HepG2 (cell line): ENCODE data around the gene CABLES2. TPM values are rescaled to one million over a fixed set of nuclear protein-coding genes. Genes with fewer than 3 reads are reported as not detected.

Experiments
- ATAC-seq: fragments of 200-7000 bp; cut with Tn5 transposase; 3 replicates; pipeline ENCODE4 v1.9.1; 2020; ENCODE audit warnings: mild to moderate bottlenecking, moderate library complexity
- BruUV-seq: library from RNA; stranded (reverse); fragments of 400-500 nt; replicated peaks from 2 replicates; lab custom pipeline; 2021; lab: Mats Ljungman, UMichigan
- CTCF ChIA-PET: fragments of 300-600 bp; formaldehyde crosslinking; extraction: SDS; loops from one replicate; lab custom pipeline; 2021; ENCODE audit warnings: low total read pairs, inconsistent platforms, low intra/inter-chr PET ratio; lab: Yijun Ruan, JAX
- POLR2A ChIA-PET: fragments of 350-600 bp; sonication (Branson Sonifier 250); formaldehyde crosslinking; loops from one replicate; lab custom pipeline; 2020; ENCODE audit warnings: antibody characterized with exemption, inconsistent platforms; lab: Yijun Ruan, JAX
- DNase-seq: peaks from one replicate; pipeline ENCODE4 v3.0.0-alpha.2; 2015; ENCODE audit warnings: low spot score
- FAIRE-seq: peaks from 3 replicates; lab custom pipeline; 2011; peaks lifted over from hg19 to GRCh38; lab: Jason Lieb, UNC
- H2AFZ ChIP-seq: one replicate; pipeline ENCODE4 v1.6.1; 2011; ENCODE audit warnings: low read length, inconsistent platforms
- H3K27ac ChIP-seq: fragments of 300-600 bp; 3 replicates; pipeline ENCODE4 v1.8.0; 2011; ENCODE audit warnings: mixed run types, mild to moderate bottlenecking, mixed read lengths, low read length, inconsistent platforms; ENCODE audit not compliant: insufficient read depth; ENCODE audit errors: extremely low read length
- H3K27me3 ChIP-seq, 2 experiments: fragments of 200-600 bp in 1 of 2; 2 replicates in 1 of 2; 3 replicates in 1 of 2; pipeline versions ENCODE4 v1.6.0 to v1.8.0; 2011; ENCODE audit warnings: low read length in 2 of 2, mild to moderate bottlenecking in 2 of 2, moderate library complexity in 2 of 2, inconsistent platforms in 1 of 2; ENCODE audit not compliant: insufficient read depth in 2 of 2, control insufficient read depth in 1 of 2
- H3K36me3 ChIP-seq, 2 experiments: fragments of 200-600 bp in 1 of 2; replicated peaks in 1 of 2; 2 replicates in 1 of 2; 3 replicates in 1 of 2; pipeline versions ENCODE4 v1.5.1 to v1.8.0; 2011; ENCODE audit warnings: low read length in 2 of 2, inconsistent platforms in 1 of 2; ENCODE audit not compliant: insufficient read depth in 2 of 2, control insufficient read depth in 1 of 2
- H3K4me1 ChIP-seq: 2 replicates; pipeline ENCODE4 v1.5.1; 2012; ENCODE audit warnings: low read length, inconsistent platforms; ENCODE audit not compliant: insufficient read depth
- H3K4me2 ChIP-seq: 2 replicates; pipeline ENCODE4 v1.6.0; 2011; ENCODE audit warnings: low read depth, low read length, inconsistent platforms
- H3K4me3 ChIP-seq, 3 experiments: fragments of 200-600 bp in 1 of 3; sonication (generic), shearing (Covaris generic) in 1 of 3; replicated peaks in 1 of 3; 2 replicates each; pipeline ENCODE4 v1.5.1; 2011 to 2016; ENCODE audit warnings: low read length in 3 of 3, inconsistent platforms in 2 of 3, low read depth in 2 of 3, mild to moderate bottlenecking in 2 of 3, control low read depth in 1 of 3, mixed read lengths in 1 of 3; ENCODE audit not compliant: insufficient read depth in 1 of 3
- H3K79me2 ChIP-seq: one replicate; pipeline ENCODE4 v1.6.1; 2011; ENCODE audit warnings: low read length, inconsistent platforms; ENCODE audit not compliant: insufficient read depth
- H3K9ac ChIP-seq: 2 replicates; pipeline ENCODE4 v1.6.0; 2011; ENCODE audit warnings: mild to moderate bottlenecking, low read depth, low read length, inconsistent platforms; ENCODE audit not compliant: insufficient read depth
- H3K9me3 ChIP-seq: 2 replicates; pipeline ENCODE4 v1.5.1; 2012; ENCODE audit warnings: mild to moderate bottlenecking, low read length
- H4K20me1 ChIP-seq: 2 replicates; pipeline ENCODE4 v1.6.0; 2011; ENCODE audit warnings: inconsistent platforms, mild to moderate bottlenecking, low read length, moderate library complexity; ENCODE audit not compliant: insufficient read depth
- DNMT1 ChIP-seq: sonication (generic); formaldehyde crosslinking; IDR thresholded peaks from 2 replicates; pipeline ENCODE4 v1.5.1; 2020; ENCODE audit warnings: mild to moderate bottlenecking, missing genetic modification reagents
- GATA4 ChIP-seq: sonication (generic); IDR thresholded peaks from 2 replicates; pipeline ENCODE4 v1.6.1; 2016; ENCODE audit warnings: antibody characterized with exemption, low read depth, borderline replicate concordance
- KAT7 ChIP-seq: IDR thresholded peaks from 2 replicates; pipeline ENCODE4 v1.6.1; 2018; ENCODE audit warnings: borderline replicate concordance, missing compliant biosample characterization
- KDM5A ChIP-seq: fragments of 200-600 bp; sonication (generic); IDR thresholded peaks from 2 replicates; pipeline ENCODE4 v1.7.0; 2018; ENCODE audit warnings: antibody characterized with exemption, mild to moderate bottlenecking, low read length, borderline replicate concordance
- MIXL1 ChIP-seq: IDR thresholded peaks from 2 replicates; pipeline ENCODE4 v1.6.1; 2016
- NRL ChIP-seq: sonication (generic); formaldehyde crosslinking; IDR thresholded peaks from 2 replicates; pipeline ENCODE4 v1.5.0; 2020; ENCODE audit warnings: missing genetic modification reagents, mild to moderate bottlenecking, moderate library complexity, borderline replicate concordance
- PHF5A ChIP-seq: IDR thresholded peaks from one replicate; pipeline ENCODE4 v1.6.1; 2018; ENCODE audit warnings: low read depth, missing genetic modification reagents; ENCODE audit not compliant: unreplicated experiment
- PITX1 ChIP-seq: sonication (generic); formaldehyde crosslinking; IDR thresholded peaks from 2 replicates; pipeline ENCODE4 v1.5.1; 2020; ENCODE audit warnings: mild to moderate bottlenecking, missing genetic modification reagents
- RARG ChIP-seq: sonication (generic); formaldehyde crosslinking; IDR thresholded peaks from 2 replicates; pipeline ENCODE4 v1.4.0; 2020; ENCODE audit warnings: low read depth, mild to moderate bottlenecking, missing genetic modification reagents
- SMARCC2 ChIP-seq: fragments of 450-650 bp; IDR thresholded peaks from 2 replicates; pipeline ENCODE4 v1.6.1; 2017; ENCODE audit warnings: antibody characterized with exemption, mild to moderate bottlenecking
- SMYD3 ChIP-seq: sonication (generic); formaldehyde crosslinking; IDR thresholded peaks from 2 replicates; pipeline ENCODE4 v1.8.1; 2023; ENCODE audit warnings: mild to moderate bottlenecking, missing genetic modification reagents
- SP4 ChIP-seq: sonication (generic); formaldehyde crosslinking; IDR thresholded peaks from 2 replicates; pipeline ENCODE4 v1.8.1; 2023; ENCODE audit warnings: mild to moderate bottlenecking, missing genetic modification reagents
- SRF ChIP-seq: IDR thresholded peaks from 2 replicates; pipeline ENCODE4 v1.6.1; 2011; ENCODE audit warnings: mild to moderate bottlenecking, low read depth, low read length, moderate library complexity
- SRSF9 ChIP-seq: fragments of 200-400 bp; formaldehyde crosslinking; IDR thresholded peaks from 2 replicates; pipeline ENCODE4 v1.6.1; 2018; ENCODE audit warnings: borderline replicate concordance, mild to moderate bottlenecking, low read depth, low read length; ENCODE audit not compliant: insufficient read depth, poor library complexity, severe bottlenecking
- TCF12 ChIP-seq, 2 experiments: fragments of 450-650 bp in 1 of 2; sonication (generic) in 1 of 2; formaldehyde crosslinking in 1 of 2; IDR thresholded peaks; 2 replicates each; pipeline versions ENCODE4 v1.6.1 to v1.8.0; 2017 to 2022; ENCODE audit warnings: antibody characterized with exemption in 1 of 2, mild to moderate bottlenecking in 1 of 2, missing genetic modification reagents in 1 of 2, moderate library complexity in 1 of 2
- TEAD2 ChIP-seq: sonication (generic); formaldehyde crosslinking; IDR thresholded peaks from 2 replicates; pipeline ENCODE4 v1.9.0; 2021; ENCODE audit warnings: missing genetic modification reagents
- ZBTB46 ChIP-seq: sonication (generic); formaldehyde crosslinking; IDR thresholded peaks from 2 replicates; pipeline ENCODE4 v1.4.0; 2020; ENCODE audit warnings: mild to moderate bottlenecking, missing genetic modification reagents, borderline replicate concordance
- ZNF556 ChIP-seq: sonication (generic); formaldehyde crosslinking; IDR thresholded peaks from 2 replicates; pipeline ENCODE4 v1.4.0; 2020; ENCODE audit warnings: mild to moderate bottlenecking, missing genetic modification reagents, borderline replicate concordance
- ZNF563 ChIP-seq: sonication (generic); formaldehyde crosslinking; IDR thresholded peaks from 2 replicates; pipeline ENCODE4 v1.8.0; 2022; ENCODE audit warnings: mild to moderate bottlenecking, moderate library complexity, missing genetic modification reagents
- ZNF841 ChIP-seq: sonication (generic); formaldehyde crosslinking; IDR thresholded peaks from 2 replicates; pipeline ENCODE4 v1.8.1; 2023; ENCODE audit warnings: missing genetic modification reagents, borderline replicate concordance
- ZNF891 ChIP-seq: sonication (generic); formaldehyde crosslinking; IDR thresholded peaks from 2 replicates; pipeline ENCODE4 v1.5.0; 2020; ENCODE audit warnings: mild to moderate bottlenecking, missing genetic modification reagents
- ZSCAN20 ChIP-seq: sonication (generic); formaldehyde crosslinking; IDR thresholded peaks from 2 replicates; pipeline ENCODE4 v1.4.0; 2020; ENCODE audit warnings: missing genetic modification reagents, mild to moderate bottlenecking, borderline replicate concordance
- WGBS: methylation state at CpG from one replicate; pipeline ENCODE4 v1.1.6; 2017; ENCODE audit warnings: low lambda C conversion rate; 5-methylcytosine and 5-hydroxymethylcytosine counted together
- in situ Hi-C: cut with HindIII; loops from 2 replicates; pipeline ENCODE4 v1.10.0; 2017; ENCODE audit warnings: low pct_unique_long_range_greater_than_20kb; ENCODE audit not compliant: extremely low pct_ligation_motif_present
- intact Hi-C: fragments of 100-400 bp; cut with micrococcal nuclease; formaldehyde crosslinking; loops from one replicate; pipeline ENCODE4 v1.10.0; 2022; ENCODE audit not compliant: unreplicated experiment
- polyA plus RNA-seq, 8 experiments: library from polyadenylated mRNA; depleted of rRNA in 3 of 8; stranded (reverse) in 7 of 8; unstranded in 1 of 8; fragments of >200 nt; fragmentation: Illumina TruSeq in 4 of 8; extraction: Trizol in 4 of 8; gene quantifications; 2 replicates each; pipeline versions ENCODE4 v1.2.1 to v1.2.3, GENCODE V29; 2011 to 2016; ENCODE audit warnings: low read depth in 4 of 8, missing spikeins in 1 of 8, mixed read lengths in 1 of 8; ENCODE audit not compliant: insufficient read depth in 1 of 8
- total RNA-seq, 5 experiments: library from RNA; depleted of rRNA; stranded (reverse); fragments of >200 nt; fragmentation: Illumina TruSeq; extraction: Trizol; gene quantifications; 2 replicates each; pipeline ENCODE4 v1.2.3, GENCODE V29; 2016; ENCODE audit warnings: low read depth in 1 of 5
- TF ChIP-seq, protein P1 (sequence below): sonication (generic); formaldehyde crosslinking; IDR thresholded peaks from 2 replicates; pipeline ENCODE4 v1.5.0; 2020; ENCODE audit warnings: mild to moderate bottlenecking, missing genetic modification reagents, borderline replicate concordance

CABLES2 gene
- total and polyA plus RNA-seq, 2 of the 13 experiments (the other 11 are each of a cell fraction or from before 2014, with no cell fraction given): 5.2 to 9.7 TPM

- H3K27me3 ChIP-seq: no peaks in the 10 kb centered on the region
- FAIRE-seq: no peak
- peak; percentile 5 for ATAC-seq
- TF ChIP-seq NRL (CRISPR knock-in tag) (peak; percentile 26; the same call in 1 of the 2 replicates), ZNF556 (CRISPR knock-in tag) (no peak), KAT7 (CRISPR knock-in tag) (no peak), ZNF891 (peak; percentile 62; the same call in 1 of the 2 replicates), MIXL1 (CRISPR knock-in tag) (no peak), ZNF563 (no peak), PITX1 (CRISPR knock-in tag) (no peak), ZNF841 (CRISPR knock-in tag) (no peak), TEAD2 (no peak), SRSF9 (no peak), SRF (no peak), SMYD3 (CRISPR knock-in tag) (no peak), KDM5A (no peak), RARG (CRISPR knock-in tag) (no peak), SP4 (CRISPR knock-in tag) (0 out of 2 replicates have a peak, but pooled peaks have one; percentile 18), ZBTB46 (CRISPR knock-in tag) (no peak), PHF5A (CRISPR knock-in tag) (no peak), GATA4 (no peak), ZSCAN20 (CRISPR knock-in tag) (no peak), DNMT1 (0 out of 2 replicates have a peak, but pooled peaks have one; percentile 55), SMARCC2 (no peak), TCF12 (IDR thresholded peaks at IDR 0.05) (no peak), TCF12 (CRISPR knock-in tag; IDR thresholded peaks at IDR 0.05) (no peak)
- TF ChIP-seq, protein P1, sequence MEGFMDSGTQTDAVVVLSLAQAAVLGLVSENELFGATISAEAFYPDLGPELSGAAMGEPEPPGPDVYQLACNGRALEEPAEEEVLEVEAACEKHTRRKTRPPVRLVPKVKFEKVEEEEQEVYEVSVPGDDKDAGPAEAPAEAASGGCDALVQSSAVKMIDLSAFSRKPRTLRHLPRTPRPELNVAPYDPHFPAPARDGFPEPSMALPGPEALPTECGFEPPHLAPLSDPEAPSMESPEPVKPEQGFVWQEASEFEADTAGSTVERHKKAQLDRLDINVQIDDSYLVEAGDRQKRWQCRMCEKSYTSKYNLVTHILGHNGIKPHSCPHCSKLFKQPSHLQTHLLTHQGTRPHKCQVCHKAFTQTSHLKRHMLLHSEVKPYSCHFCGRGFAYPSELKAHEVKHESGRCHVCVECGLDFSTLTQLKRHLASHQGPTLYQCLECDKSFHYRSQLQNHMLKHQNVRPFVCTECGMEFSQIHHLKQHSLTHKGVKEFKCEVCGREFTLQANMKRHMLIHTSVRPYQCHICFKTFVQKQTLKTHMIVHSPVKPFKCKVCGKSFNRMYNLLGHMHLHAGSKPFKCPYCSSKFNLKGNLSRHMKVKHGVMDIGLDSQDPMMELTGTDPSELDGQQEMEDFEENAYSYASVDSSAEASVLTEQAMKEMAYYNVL (CRISPR knock-in tag): no peak
These were observed 56.9 kb downstream of the CABLES2 start for GRCh38 chr20:62350098-62350628.

More at GRCh38 chr20:62350098-62350628, 56.9 kb downstream of the CABLES2 start:
- ChIA-PET POLR2A (interaction anchor here (0.9 to 5.8 kb wide), 4 partner anchors 10 to 25 kb away, joined by 3 to 62 read pairs (median 8); partner anchors contain the start of gene LAMA5), CTCF (no interaction called here)
- in situ Hi-C loops: no loop called here
- peak overlapping the region; percentile 6 for H3K27ac ChIP-seq
- BruUV-seq: no TSS peak
- H3K4me1 ChIP-seq: peaks cover 36% of the 10 kb centered on the region
- intact Hi-C loops: no loop called here
- WGBS: 78% methylated on average over 15 of the region's 16 CpGs
- DNase-seq: no peak
- H2AFZ ChIP-seq: no peak overlapping the region
- H3K9me3 ChIP-seq: no peaks in the 10 kb centered on the region
- H3K79me2 ChIP-seq: peaks cover 14% of the 10 kb centered on the region
- H3K4me3 ChIP-seq: no peak overlapping the region
- H3K36me3 ChIP-seq: peaks cover 39 to 56% of the 10 kb centered on the region in 2 experiments
- H3K4me2 ChIP-seq: no peak overlapping the region
- peaks cover 12% of the 10 kb centered on the region; the same call in 1 of the 2 replicates for H4K20me1 ChIP-seq
- no peak overlapping the region for H3K9ac ChIP-seq
